Measurements from ENCODE around the gene MACROD1.
"Not testable (repeated sequence)": the region's sequence is repeated elsewhere in the genome, so short reads cannot be mapped to it uniquely, and the experiment has no call there.

MACROD1 gene

DNA sequence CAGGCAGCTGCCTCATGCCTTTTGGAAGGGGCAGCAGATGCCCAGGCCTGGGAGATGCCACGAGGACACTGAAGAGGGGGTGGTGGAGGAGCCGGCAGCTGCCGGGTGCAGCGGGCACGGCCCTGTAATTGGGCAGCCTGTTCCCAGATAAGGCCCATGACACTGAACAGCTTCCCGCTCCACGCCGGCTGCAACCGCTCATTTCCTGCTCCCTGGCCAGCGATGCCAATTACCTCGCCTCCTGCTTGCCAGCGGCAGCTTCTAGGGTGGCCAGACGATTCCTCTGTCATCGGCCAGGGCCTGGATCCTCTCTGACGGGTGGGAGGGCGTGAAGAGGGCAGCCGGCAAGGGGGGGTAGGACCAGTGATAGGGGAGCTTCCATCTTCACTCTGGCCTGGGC is 107.4 kb downstream of the MACROD1 start:
- FAIRE-seq (no peak), DNase-seq (ENCODE audit: low spot score) (no peak)

DNA sequence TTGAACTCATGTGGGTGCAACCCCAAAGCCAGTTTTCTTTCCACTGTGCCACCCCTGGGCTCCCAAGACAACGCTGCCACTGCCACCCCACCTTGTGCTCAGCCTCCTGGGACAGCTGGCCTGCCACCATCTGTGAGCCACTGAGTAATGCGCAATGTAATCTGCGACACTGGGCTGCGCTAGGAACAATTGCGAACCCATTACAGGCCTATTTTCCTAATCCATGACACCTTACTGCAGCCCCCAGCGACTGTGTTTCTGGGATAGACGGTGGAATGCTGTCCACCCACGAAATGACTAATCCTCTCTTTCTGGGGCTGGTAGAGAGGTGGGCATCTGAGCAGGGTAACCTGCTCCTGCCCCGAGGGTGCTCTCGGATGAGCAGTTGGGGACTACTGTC is 108.0 kb downstream of the MACROD1 start:
- DNase-seq (ENCODE audit: low spot score) (no peak), FAIRE-seq (no peak)

DNA sequence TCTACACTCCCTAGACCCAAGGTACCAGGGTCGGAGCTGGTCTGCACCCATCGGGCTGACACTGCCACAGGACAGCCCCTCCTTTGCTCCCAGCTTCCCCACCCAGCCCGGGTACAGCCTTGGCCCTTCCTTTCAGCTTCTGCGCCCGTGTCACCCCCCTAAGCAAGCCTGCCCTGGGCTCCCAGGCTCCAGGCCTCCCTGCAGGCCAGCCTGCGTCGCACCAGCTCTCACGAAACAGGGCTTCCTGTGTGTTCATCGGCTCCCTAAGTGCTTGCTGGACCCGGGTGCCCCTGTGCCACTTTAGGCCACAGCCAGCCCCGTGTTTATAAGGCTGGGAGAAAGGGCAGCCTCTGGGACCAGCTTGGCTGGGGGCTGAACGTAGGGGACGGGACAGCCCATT is 109.1 kb downstream of the MACROD1 start:
- DNase-seq (ENCODE audit: low spot score) = no peak

DNA sequence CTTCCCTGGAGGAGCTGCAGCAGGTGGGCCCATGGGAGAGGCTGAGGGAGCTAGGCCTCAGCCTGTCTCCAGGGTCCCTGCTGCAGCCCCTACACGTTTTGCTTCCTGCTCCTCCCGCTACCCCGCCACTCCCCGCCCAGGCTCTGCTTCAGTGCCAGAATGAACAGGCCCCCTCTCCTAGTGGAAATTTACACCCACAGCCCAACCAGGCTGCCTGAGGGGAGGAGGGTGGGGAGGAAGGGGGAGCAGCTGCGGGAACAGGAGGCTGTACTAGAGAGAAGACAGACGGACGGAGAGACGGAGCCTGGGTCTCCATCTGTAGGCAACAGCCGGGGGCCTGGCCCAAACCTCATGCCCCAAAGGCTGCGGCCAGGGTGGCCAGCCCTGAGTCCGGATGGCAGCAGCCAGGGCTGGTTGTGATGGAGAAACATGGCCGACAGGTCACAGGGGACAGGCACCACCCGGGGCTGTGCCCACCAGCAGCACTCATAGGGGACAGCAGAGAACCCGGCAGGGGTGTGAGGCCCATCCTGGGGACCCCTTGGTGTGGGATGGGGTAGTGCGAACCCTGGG is 109.6 kb downstream of the MACROD1 start:
- FAIRE-seq (no peak), DNase-seq (ENCODE audit: low spot score) (no peak)

More for the DNA sequence above, 109.1 kb downstream of the MACROD1 start:
- FAIRE-seq = no peak

DNA sequence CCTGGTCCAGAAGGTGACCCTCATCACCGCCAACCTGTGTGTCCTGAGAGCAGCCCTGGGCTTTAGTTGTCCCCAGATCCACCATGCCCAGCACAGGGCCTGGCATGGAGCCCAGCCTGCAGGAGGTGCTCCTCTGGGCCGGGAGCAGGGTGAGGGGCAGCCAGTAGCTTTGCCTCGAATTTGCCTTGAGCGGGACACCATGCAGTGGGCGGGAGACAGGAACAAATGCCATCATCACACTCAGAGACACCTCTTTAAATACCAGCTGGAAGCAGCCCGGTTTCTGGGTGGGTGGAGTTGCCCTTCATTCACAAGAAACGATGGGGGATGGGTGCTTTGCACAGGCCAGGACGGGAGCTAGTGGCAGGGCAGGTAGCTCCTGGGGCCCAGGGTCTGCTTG is 110.8 kb downstream of the MACROD1 start:
- FAIRE-seq (no peak), DNase-seq (ENCODE audit: low spot score) (no peak)

DNA sequence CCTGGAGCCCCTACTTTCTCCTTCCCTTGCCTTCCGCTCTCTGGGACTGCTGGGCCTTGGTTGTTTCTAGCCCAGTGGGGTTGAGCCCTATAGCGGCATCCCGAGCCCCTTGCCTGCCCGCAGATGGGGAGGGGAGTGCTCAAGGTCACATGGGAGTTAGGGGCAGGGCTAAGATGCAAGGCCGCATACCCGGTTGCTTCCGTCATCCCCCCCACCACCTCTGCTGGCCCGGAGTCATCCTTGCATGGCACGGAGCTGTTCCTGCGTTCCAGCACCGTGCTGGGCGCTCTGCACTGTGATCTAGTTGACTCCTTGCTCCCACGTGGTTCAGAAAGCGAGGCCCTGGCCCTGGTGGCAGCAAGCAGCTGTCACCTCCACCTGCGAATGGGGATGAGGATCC is 112.2 kb downstream of the MACROD1 start:
- no peak for DNase-seq (ENCODE audit: low spot score)
- no peak for FAIRE-seq

DNA sequence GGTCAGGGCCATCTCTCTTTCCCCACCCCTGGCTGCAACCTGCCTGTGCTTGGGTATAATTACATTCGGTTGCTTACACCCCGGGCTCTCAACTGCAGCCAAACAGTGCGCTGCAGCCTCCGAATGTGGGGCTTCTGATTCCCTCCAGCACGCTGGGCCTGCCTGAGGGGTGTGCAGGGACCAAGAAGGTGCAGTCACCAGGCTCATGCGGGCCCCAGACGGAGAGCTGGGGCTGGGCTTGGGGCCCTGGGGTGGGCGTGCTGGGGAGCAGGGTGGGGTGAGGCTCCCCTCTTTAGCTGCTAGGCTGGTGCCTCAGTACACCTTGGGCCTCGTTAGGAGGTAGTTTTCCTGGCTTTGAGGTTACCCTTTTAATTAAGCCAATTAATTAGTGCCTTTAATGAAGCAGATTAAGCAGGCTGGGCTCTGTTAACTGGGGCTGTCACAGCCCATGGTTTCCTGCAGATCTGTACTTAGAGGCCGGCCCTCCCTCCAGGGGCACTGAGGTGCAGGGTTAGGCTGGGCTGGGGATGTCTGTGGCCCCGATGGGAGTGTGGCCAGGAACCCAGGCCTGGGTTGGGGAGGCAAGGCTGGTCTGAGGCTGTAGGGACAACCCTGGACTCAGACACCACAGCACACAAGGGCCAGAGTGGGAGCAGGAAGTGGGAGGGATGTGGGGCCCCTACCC is 112.8 kb downstream of the MACROD1 start:
- DNase-seq (ENCODE audit: low spot score) = no peak
- no peak for FAIRE-seq

DNA sequence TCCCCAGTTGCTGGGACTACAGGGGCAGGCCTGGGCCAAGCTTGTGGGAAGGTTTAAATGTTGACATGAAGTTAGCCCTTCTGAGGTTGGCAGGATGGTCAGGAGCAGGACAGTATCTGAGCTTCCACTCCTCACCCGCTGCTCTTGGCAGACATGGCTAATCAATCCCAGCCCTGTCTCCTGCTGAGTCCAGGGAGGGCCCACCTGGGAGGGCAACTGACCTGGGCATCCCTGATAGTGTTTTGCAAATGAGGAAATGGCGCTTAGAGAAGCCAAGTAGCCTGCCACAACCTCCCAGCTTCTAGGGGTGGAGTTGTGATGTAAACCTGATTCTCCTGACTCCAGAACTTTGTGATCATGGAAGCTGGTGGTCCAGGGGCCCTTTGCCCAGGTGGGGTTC is 113.5 kb downstream of the MACROD1 start:
- no peak for FAIRE-seq
- no peak for DNase-seq (ENCODE audit: low spot score)

DNA sequence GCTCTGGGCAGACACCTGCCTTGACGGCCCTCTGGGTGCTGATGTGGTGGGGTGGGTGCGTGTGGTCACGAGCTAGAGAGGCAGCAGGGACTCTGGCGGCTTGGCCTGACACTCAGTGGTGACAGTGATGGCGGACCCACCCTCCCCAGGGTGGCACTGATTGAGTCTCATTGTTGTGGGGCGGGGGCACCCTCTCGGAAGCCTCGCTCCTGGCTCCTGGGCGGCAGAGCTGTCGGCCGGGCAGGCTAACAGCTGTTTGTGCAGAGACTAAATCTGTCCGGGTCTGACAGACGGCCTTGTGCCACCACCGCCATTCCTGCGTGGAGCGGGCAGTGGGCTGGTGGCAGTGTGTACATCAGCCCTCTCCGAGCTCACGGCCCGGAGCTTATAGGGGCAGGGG is 114.6 kb downstream of the MACROD1 start:
- DNase-seq (ENCODE audit: low spot score) (no peak), FAIRE-seq (no peak)

DNA sequence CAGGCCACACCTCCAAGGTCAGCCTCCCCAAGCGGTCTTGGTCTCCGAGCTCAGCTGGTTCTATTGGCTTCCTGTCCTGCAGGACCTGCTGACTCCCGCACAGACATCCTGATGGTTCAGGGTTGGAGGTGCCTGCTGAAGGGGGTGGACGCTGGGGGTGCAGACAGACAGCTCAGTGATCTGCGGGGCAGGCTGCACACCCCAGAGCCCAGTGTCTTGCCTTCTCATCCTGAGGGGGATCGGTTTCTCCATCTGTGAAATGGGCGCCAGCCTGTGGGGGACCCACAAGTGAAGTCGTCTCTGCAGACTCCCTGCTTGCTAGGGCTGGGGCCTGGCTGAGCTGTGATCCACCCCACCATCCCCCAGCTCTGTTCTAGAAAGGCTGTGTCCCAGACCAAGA is 116.4 kb downstream of the MACROD1 start:
- no peak for FAIRE-seq
- DNase-seq (ENCODE audit: low spot score) = no peak

DNA sequence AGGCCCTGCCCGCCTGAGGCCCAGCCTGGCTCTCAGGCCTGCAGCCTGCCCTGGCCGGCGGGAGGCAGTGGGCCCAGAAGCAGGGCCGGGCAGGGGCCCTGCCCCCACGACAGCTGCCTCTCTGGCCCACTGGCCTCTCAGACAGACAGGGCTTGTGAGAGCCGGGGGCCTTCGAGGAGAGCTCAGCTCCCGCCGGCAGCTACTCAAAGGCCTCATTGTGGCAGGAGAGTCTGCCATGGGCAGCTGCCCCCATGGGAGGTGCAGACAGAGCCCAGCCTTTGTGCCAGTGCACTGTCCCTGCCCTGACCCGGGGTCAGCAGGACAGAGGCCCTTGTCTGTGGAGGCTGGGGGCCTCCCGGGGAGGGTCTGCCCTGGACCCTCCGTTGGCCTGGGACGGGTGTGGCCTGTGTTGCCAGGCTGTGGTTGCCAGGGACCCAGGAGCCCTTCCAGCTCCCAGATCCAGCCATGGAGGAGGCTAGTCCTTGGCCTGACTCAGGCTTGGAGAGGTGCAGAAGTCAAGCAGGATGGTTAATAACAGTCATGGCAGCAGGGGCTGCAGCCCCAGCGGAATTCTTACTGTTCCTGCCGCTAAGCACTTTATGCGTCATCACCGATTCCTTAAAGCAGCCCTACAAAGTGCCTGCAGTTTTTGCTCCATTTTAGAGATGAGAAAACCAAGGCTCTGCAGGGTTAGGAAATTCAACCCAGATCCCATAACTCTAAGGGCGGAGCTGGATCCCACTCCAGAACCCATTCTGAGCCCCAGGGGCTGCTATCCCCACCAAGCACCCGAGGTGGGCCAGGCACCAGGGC is 117.7 kb downstream of the MACROD1 start:
- FAIRE-seq (no peak), DNase-seq (ENCODE audit: low spot score) (no peak)

DNA sequence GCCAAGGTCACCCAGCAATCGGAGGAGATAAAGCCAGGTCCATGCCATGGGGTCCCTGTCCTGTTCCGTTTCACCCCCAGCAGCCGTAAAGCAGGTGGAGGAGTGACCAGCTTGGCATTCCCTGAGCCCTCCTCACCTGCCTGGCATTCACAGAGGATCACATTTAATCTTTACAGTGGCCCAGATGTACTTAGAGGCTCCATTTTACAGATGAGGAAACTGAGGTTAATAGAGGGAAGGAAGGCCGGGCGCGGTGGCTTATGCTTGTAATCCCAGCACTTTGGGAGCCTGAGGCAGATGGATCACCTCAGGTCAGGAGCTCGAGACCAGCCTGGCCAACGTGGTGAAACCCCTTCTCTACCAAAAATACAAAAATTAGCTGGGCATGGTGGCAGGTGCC is 118.5 kb downstream of the MACROD1 start:
- not testable (repeated sequence) for DNase-seq (ENCODE audit: low spot score); FAIRE-seq

DNA sequence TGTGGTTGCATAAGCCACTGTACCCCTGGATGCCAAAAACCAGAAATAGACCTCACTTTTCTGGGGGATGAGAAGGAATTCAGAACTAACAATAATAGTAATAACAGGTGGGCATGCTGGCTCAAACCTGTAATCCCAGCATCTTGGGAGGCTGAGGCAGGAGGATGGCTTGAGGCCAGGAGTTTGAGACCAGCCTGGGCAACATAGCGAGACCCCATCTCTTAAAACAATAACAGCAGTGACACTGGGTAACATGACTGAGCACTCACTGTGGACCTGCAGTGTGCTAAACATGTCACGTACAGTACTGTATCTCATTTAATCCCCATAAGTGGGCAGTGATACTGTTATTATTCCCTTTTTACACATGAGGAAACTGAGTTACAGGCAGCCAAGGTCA is 120.2 kb downstream of the MACROD1 start:
- DNase-seq (ENCODE audit: low spot score) (no peak), FAIRE-seq (no peak)

DNA sequence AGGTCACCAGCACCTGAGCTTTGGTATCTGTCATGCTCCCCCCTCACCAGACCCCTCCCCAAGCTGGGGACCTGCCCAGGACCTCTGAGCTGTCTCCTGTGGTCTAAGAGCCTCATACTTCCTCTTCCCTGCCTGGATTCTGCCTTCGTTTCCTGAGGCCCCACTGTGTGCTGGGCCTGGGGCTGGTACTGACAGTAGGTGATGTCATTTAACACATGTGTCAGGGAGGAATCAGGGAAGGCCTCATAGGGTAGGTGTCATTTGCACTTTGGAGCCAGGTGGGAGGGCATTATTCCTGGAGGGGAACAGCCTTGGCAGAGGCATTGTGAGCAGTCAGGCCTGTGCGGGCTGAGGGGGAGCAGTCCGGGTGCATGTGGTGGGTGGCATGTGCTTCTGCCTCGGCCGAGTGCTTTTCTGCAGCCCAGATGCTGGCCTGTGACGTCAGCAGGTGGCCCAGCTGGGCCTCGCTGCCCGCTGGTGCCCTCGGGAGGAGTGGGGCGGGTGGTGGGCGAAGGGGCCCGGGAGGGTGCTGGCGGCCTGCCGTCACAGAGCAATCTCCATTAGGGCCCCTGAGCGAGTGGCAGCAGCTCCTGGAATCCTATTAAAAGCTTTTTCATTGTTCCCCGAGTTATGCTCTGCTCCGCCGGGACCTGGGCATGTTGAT is 121.1 kb downstream of the MACROD1 start:
- no peak for DNase-seq (ENCODE audit: low spot score)
- no peak for FAIRE-seq

DNA sequence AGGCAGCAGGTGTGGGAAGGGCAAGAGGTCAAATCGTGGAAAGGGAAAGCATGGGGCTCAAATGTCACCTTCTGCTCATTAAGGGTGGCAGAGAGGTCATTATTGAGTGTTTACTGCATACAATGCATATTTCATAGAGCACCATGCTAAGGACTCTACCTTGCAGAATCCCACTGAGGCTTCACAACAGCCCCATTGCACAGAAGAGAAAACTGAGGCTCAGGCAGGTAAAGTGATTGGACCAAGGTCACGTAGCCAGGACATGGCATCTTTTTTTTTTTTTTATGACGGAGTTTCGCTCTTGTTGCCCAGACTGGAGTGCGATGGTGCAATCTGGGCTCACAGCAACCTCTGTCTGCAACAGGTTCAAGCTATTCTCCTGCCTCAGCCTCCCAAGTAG is 122.4 kb downstream of the MACROD1 start:
- FAIRE-seq (no peak), DNase-seq (ENCODE audit: low spot score) (no peak)

DNA sequence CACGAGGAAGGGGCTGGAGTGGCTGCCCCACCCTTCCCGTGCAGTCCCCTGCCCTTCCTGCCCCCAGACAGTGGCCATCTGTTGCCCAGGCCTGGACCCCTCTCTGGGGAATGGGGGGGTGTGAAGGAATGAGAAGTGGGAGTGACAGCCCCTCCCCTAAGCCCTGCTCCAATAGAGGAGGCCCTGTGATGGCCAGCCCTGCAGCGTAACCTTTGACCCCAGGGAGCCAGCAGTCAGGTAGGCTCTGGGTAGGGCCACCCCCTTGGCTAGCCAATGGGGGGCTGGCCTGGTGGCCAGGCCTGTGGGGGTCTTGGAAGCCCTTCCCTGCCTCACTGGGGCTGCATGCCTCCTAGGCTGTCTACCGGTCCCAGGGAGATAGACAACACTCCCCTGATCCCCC is 123.6 kb downstream of the MACROD1 start:
- FAIRE-seq (no peak), DNase-seq (ENCODE audit: low spot score) (no peak)

DNA sequence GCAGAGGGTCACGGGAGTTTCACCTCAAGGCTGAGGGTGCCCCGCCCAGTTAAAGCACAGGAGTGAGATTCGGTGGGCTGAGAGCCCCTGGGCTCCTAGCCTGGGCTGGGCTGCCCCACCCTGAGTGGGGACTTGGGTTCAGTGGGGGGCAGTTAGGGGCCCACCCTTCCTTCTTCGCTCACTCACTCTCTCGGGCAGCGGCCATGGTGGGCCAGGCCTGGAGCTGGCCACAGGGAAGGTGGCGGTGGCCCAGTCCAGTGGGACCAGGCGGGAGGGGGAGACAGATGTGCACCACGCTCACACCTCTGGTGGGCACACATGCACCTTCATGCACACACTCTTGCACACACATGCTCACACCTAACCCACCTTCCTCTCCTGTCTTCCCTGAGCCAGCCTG is 124.1 kb downstream of the MACROD1 start:
- FAIRE-seq (no peak), DNase-seq (ENCODE audit: low spot score) (no peak)

DNA sequence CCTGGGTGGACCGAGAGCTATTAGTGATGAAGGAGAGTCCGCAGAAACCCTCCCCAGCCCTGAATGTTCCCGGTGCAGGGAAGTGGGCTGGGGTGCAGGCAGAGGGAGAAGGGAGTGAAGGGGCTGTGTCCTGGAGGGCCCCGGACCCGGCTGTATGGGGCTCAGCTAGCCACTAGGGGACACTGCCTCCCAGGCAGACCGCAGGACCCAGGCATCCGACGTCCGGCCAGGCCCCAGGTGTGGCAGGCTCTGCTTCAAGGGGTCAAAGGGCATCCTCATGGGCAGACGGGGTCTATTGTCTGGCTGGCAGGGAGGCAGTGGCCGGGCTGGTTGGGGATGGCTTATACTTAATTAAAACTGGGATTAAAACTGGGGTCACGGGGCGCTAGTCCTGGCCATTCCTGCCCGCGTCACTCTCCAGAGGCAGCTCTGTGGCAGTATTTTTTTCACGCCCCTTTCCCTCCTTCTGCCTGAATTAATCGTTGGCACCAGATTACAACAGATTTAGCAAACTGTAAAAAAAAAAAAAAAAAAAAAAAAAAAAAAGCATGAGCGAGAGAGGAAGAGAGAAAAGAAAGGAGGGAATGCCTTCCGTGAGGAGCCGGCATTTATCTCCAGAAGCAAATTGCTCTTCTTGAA is 125.1 kb downstream of the MACROD1 start:
- no peak for DNase-seq (ENCODE audit: low spot score)
- no peak for FAIRE-seq

DNA sequence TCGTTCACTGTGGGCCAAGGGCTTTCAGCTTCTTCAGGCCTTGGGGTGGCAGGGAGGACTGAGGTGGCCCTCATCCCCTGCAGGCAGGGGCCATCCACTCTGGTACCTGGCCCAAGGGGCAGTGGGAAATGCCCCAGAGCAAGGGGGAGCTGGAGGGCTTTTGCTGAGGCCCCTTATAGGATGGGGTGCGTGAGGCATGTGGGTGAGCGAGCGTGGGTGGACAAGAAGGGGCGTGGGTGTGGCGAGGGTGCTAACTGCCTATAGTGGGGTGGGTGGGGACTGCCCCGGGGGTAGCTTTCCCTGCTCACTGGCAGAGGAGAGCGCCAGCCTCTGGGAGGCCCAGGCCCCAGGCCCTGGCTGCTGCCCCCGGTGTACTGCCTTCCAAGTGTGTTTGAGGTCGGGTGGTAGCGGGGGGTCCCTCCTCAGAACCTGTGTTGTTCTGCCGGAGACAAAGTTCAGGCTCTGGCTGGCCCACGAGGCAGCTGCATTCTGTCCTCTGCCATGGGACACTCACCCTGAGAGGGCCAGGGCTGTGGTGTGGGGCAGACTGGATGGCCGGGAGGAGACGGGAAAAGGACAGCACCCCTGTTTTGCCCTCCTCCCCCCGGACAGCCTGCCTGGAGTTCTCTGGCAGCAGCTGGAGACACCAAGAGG is 126.8 kb downstream of the MACROD1 start:
- DNase-seq (ENCODE audit: low spot score) = no peak
- no peak for FAIRE-seq

DNA sequence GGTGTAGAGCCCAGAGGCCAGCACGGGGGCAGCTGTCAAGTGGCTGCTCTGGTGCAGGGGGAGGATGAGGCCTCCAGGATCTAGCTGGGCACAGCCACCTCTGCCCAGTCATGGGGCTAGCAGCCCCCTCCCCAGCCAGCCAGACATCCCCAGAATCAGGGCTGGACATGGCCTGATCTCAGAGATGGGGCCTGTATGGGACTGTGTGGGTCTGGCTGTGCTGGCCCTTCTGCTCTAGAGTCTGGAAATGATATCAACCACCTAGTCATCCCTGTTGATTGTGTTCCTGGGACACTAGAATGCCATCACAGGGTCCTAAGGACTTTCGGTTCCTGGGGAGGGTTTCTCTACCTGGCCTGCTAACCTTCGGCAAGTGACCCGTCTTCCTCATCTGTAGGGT is 127.4 kb downstream of the MACROD1 start:
- DNase-seq (ENCODE audit: low spot score) (no peak), FAIRE-seq (no peak)

DNA sequence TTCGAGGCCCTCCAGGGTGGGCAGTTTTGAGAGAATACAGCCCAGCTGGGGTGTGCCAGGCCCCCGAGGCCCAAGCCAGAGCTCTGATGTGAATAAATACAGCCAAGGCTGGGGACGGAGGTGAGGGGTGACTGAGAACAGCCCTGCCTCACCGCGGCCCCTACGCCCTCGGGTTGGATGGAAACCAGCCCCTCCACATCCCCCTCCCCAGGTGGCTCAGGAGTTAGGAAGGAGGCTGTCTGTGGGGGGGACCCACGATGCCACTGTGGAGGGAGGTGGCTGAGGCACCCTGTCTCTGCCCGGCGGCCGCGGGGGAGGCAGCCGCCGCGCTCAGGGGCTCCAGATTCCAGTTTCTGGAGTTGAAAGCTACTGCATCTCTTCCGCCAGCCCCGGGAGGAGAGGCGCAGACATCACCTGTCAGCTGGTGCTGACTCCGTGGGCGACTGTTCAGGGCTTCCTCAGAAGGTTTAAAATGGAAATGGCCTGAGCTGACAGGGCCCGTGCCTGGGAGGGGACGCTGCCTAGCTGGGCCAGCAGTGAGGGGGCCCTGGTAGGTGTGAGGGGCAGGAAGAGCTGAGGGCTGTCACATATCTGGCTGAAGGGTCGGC is 128.8 kb downstream of the MACROD1 start:
- DNase-seq (ENCODE audit: low spot score) (no peak), FAIRE-seq (no peak)

All from RCC 7860 (cell line).